ENCODE measurements around the gene FAM131A. TPM values are rescaled to one million over a fixed set of nuclear protein-coding genes. Genes with fewer than 3 reads are reported as not detected.

The FAM131A gene
- total RNA-seq, 2 experiments from 2014 or later, result 3.7 to 3.8 TPM

- POLR2A ChIA-PET, result no interaction called here
These were observed 47.5 kb downstream of the FAM131A start for GRCh38 chr3:184384856-184385422.

GRCh38 chr3:184386047-184386806 is 48.8 kb downstream of the FAM131A start:
- no peaks in the 10 kb centered on the region for H3K4me1 ChIP-seq (ENCODE audit: insufficient read depth, low read length, poor library complexity, severe bottlenecking)
- CTCF ChIA-PET (ENCODE audit: unreplicated experiment), result no interaction called here

More at GRCh38 chr3:184384856-184385422, 47.5 kb downstream of the FAM131A start:
- H3K36me3 ChIP-seq (ENCODE audit: insufficient read depth, low read length), result no peaks in the 10 kb centered on the region
- H3K4me2 ChIP-seq (ENCODE audit: low read length), result no peak overlapping the region
- CTCF ChIA-PET (ENCODE audit: unreplicated experiment), result no interaction called here
- H3K9me3 ChIP-seq (ENCODE audit: low read length), result no peaks in the 10 kb centered on the region
- H4K20me1 ChIP-seq (ENCODE audit: insufficient read depth, low read length), result no peaks in the 10 kb centered on the region
- DNase-seq (ENCODE audit: low spot score), result no peak
- TF ChIP-seq CTCF (conservative IDR thresholded peaks at IDR 0.05; ENCODE audit: low read length) (no peak), EZH2phosphoT487 (IDR thresholded peaks at IDR 0.05; ENCODE audit: borderline replicate concordance, low read depth, low read length) (no peak)
- no peaks in the 10 kb centered on the region for H3K9me2 ChIP-seq (ENCODE audit: insufficient read depth, low read length)
- H2AFZ ChIP-seq (ENCODE audit: low read length), result no peak overlapping the region
- no peak overlapping the region for H3K27ac ChIP-seq (ENCODE audit: low read depth, low read length, poor library complexity, severe bottlenecking)
- BruUV-seq (replicated peaks), result no TSS peak
- intact Hi-C loops (cut with micrococcal nuclease; ENCODE audit: unreplicated experiment), result no loop called here
- H3K4me1 ChIP-seq (ENCODE audit: insufficient read depth, low read length, poor library complexity, severe bottlenecking), result no peaks in the 10 kb centered on the region
- no peaks in the 10 kb centered on the region for H3K79me2 ChIP-seq (ENCODE audit: insufficient read depth, low read depth, low read length)
- H3K4me3 ChIP-seq (ENCODE audit: low read depth, low read length, poor library complexity, severe bottlenecking), result no peak overlapping the region

More at GRCh38 chr3:184386047-184386806, 48.8 kb downstream of the FAM131A start:
- Histone ChIP-seq H3K36me3 (ENCODE audit: insufficient read depth, low read length) (no peaks in the 10 kb centered on the region), H3K27ac (ENCODE audit: low read depth, low read length, poor library complexity, severe bottlenecking) (no peak overlapping the region), H3K9me2 (ENCODE audit: insufficient read depth, low read length) (no peaks in the 10 kb centered on the region), H3K79me2 (ENCODE audit: insufficient read depth, low read depth, low read length) (no peaks in the 10 kb centered on the region), H2AFZ (ENCODE audit: low read length) (no peak overlapping the region), H3K9me3 (ENCODE audit: low read length) (no peaks in the 10 kb centered on the region), H4K20me1 (ENCODE audit: insufficient read depth, low read length) (no peaks in the 10 kb centered on the region), H3K4me2 (ENCODE audit: low read length) (no peak overlapping the region), H3K4me3 (ENCODE audit: low read depth, low read length, poor library complexity, severe bottlenecking) (no peak overlapping the region)
- BruUV-seq (replicated peaks), result no TSS peak
- POLR2A ChIA-PET, result no interaction called here
- intact Hi-C loops (cut with micrococcal nuclease; ENCODE audit: unreplicated experiment), result no loop called here
- no peak for TF ChIP-seq EZH2phosphoT487 (IDR thresholded peaks at IDR 0.05; ENCODE audit: borderline replicate concordance, low read depth, low read length)
- no peak for TF ChIP-seq CTCF (conservative IDR thresholded peaks at IDR 0.05; ENCODE audit: low read length)
- DNase-seq (ENCODE audit: low spot score), result no peak
